ENCODE data around the gene CAMK2D.

Gene CAMK2D

GRCh38 chr4:113561092-113561491 is 200.4 kb downstream of the CAMK2D start:
- ATAC-seq: no peak; the same call in 2 of the 3 replicates
- TF ChIP-seq ZFP3 (CRISPR knock-in tag; IDR thresholded peaks at IDR 0.05) (no peak), SNAI2 (CRISPR knock-in tag; IDR thresholded peaks at IDR 0.05) (no peak), TSHZ2 (CRISPR knock-in tag; IDR thresholded peaks at IDR 0.05) (no peak), BACH2 (CRISPR knock-in tag; IDR thresholded peaks at IDR 0.05; ENCODE audit: borderline replicate concordance) (no peak), ZC3H10 (CRISPR knock-in tag; IDR thresholded peaks at IDR 0.05) (no peak), ISL1 (CRISPR knock-in tag; IDR thresholded peaks at IDR 0.05) (no peak), PATZ1 (CRISPR knock-in tag; IDR thresholded peaks at IDR 0.05; ENCODE audit: borderline replicate concordance) (no peak), CSDC2 (CRISPR knock-in tag; IDR thresholded peaks at IDR 0.05) (no peak), CSRNP3 (CRISPR knock-in tag; IDR thresholded peaks at IDR 0.05) (no peak)

- peak; percentile 42; the same call in 2 of the 3 replicates for ATAC-seq
- no peak for TF ChIP-seq CSDC2 (CRISPR knock-in tag; IDR thresholded peaks at IDR 0.05)
- TF ChIP-seq ZNF8 (CRISPR knock-in tag; IDR thresholded peaks at IDR 0.05): no peak
- TF ChIP-seq GLIS3 (CRISPR knock-in tag; IDR thresholded peaks at IDR 0.05): no peak
Measured at GRCh38 chr4:113560579-113560978, 201.0 kb downstream of the CAMK2D start.

- ATAC-seq: no peak
Measured at GRCh38 chr4:113559947-113560346, 201.6 kb downstream of the CAMK2D start.

GRCh38 chr4:113556382-113557134 is 205.0 kb downstream of the CAMK2D start:
- TF ChIP-seq CSDC2 (CRISPR knock-in tag; IDR thresholded peaks at IDR 0.05) (no peak), ZNF8 (CRISPR knock-in tag; IDR thresholded peaks at IDR 0.05) (no peak), PPARA (CRISPR knock-in tag; IDR thresholded peaks at IDR 0.05; ENCODE audit: borderline replicate concordance) (no peak), TSHZ2 (CRISPR knock-in tag; IDR thresholded peaks at IDR 0.05) (no peak), ZFP3 (CRISPR knock-in tag; IDR thresholded peaks at IDR 0.05) (no peak), GLIS3 (CRISPR knock-in tag; IDR thresholded peaks at IDR 0.05) (no peak), ZC3H10 (CRISPR knock-in tag; IDR thresholded peaks at IDR 0.05) (no peak), TCF4 (CRISPR knock-in tag; IDR thresholded peaks at IDR 0.05; ENCODE audit: borderline replicate concordance) (no peak), ZNF565 (CRISPR knock-in tag; conservative IDR thresholded peaks at IDR 0.05; ENCODE audit: low read depth) (no peak), CSRNP3 (CRISPR knock-in tag; IDR thresholded peaks at IDR 0.05) (no peak), ZNF70 (CRISPR knock-in tag; IDR thresholded peaks at IDR 0.05) (no peak), RARB (CRISPR knock-in tag; IDR thresholded peaks at IDR 0.05) (no peak), BACH2 (CRISPR knock-in tag; IDR thresholded peaks at IDR 0.05; ENCODE audit: borderline replicate concordance) (no peak)
- ATAC-seq: no peak

More at GRCh38 chr4:113559947-113560346, 201.6 kb downstream of the CAMK2D start:
- TF ChIP-seq GLIS3 (CRISPR knock-in tag; IDR thresholded peaks at IDR 0.05) (no peak), PPARA (CRISPR knock-in tag; IDR thresholded peaks at IDR 0.05; ENCODE audit: borderline replicate concordance) (no peak), ZC3H10 (CRISPR knock-in tag; IDR thresholded peaks at IDR 0.05) (no peak), ZFP3 (CRISPR knock-in tag; IDR thresholded peaks at IDR 0.05) (no peak), OSR1 (CRISPR knock-in tag; IDR thresholded peaks at IDR 0.05) (no peak), RARB (CRISPR knock-in tag; IDR thresholded peaks at IDR 0.05) (no peak), CSDC2 (CRISPR knock-in tag; IDR thresholded peaks at IDR 0.05) (no peak), ZFP30 (CRISPR knock-in tag; IDR thresholded peaks at IDR 0.05) (no peak), POU6F1 (CRISPR knock-in tag; IDR thresholded peaks at IDR 0.05; ENCODE audit: borderline replicate concordance, low read depth) (no peak), ZNF565 (CRISPR knock-in tag; conservative IDR thresholded peaks at IDR 0.05; ENCODE audit: low read depth) (no peak), TCF4 (CRISPR knock-in tag; IDR thresholded peaks at IDR 0.05; ENCODE audit: borderline replicate concordance) (no peak), ARNTL (CRISPR knock-in tag; IDR thresholded peaks at IDR 0.05; ENCODE audit: borderline replicate concordance, low read depth) (no peak), SNAI2 (CRISPR knock-in tag; IDR thresholded peaks at IDR 0.05) (no peak)
